Activated CD4-positive, alpha-beta T cell treated with anti-CD3 and anti-CD28 coated beads, Interleukin-2, amount 10 ng/mL, durations not matched to agents 7 days and 5 days (primary cell): ENCODE results near the gene DDX55. TPM values are rescaled to one million over a fixed set of nuclear protein-coding genes. Genes with fewer than 3 reads are reported as not detected.
A peak's percentile ranks its signal among the peaks of the same experiment; 100 is the strongest.
"Not testable (repeated sequence)": the region's sequence is repeated elsewhere in the genome, so short reads cannot be mapped to it uniquely, and the experiment has no call there.

ENCODE experiments used
- CTCF ChIA-PET: fragments of 350-600 bp; sonication (Branson Sonifier 250); formaldehyde crosslinking; loops from one replicate; lab custom pipeline; 2021; ENCODE audit warnings: antibody characterized with exemption; lab: Charles Lee
- POLR2A ChIA-PET: fragments of 350-600 bp; sonication (Branson Sonifier 250); formaldehyde crosslinking; loops from one replicate; lab custom pipeline; 2021; ENCODE audit warnings: antibody characterized with exemption; lab: Charles Lee
- DNase-seq: peaks from one replicate; pipeline ENCODE4 v3.0.0-alpha.2; 2020
- H3K27ac Mint-ChIP-seq: one replicate; pipeline ENCODE4 v1.8.0; 2021; ENCODE audit warnings: mild to moderate bottlenecking, moderate library complexity, mixed read lengths
- H3K27me3 Mint-ChIP-seq: one replicate; pipeline ENCODE4 v1.8.0; 2021; ENCODE audit warnings: mixed read lengths
- H3K36me3 Mint-ChIP-seq: one replicate; pipeline ENCODE4 v1.8.0; 2021; ENCODE audit warnings: low read depth, mixed read lengths
- H3K4me1 Mint-ChIP-seq: one replicate; pipeline ENCODE4 v1.8.0; 2021; ENCODE audit warnings: mixed read lengths
- H3K4me3 Mint-ChIP-seq: one replicate; pipeline ENCODE4 v1.8.0; 2021; ENCODE audit warnings: mild to moderate bottlenecking, moderate library complexity, mixed read lengths
- H3K9me3 Mint-ChIP-seq: one replicate; pipeline ENCODE4 v1.8.0; 2021; ENCODE audit warnings: mixed read lengths
- total RNA-seq, 2 experiments: library from RNA; stranded (reverse); gene quantifications; one replicate each; pipeline ENCODE4 v1.2.3, GENCODE V29; 2021

DDX55 gene
- total RNA-seq, 2 experiments from 2014 or later, result 35.9 to 38.3 TPM

DNA sequence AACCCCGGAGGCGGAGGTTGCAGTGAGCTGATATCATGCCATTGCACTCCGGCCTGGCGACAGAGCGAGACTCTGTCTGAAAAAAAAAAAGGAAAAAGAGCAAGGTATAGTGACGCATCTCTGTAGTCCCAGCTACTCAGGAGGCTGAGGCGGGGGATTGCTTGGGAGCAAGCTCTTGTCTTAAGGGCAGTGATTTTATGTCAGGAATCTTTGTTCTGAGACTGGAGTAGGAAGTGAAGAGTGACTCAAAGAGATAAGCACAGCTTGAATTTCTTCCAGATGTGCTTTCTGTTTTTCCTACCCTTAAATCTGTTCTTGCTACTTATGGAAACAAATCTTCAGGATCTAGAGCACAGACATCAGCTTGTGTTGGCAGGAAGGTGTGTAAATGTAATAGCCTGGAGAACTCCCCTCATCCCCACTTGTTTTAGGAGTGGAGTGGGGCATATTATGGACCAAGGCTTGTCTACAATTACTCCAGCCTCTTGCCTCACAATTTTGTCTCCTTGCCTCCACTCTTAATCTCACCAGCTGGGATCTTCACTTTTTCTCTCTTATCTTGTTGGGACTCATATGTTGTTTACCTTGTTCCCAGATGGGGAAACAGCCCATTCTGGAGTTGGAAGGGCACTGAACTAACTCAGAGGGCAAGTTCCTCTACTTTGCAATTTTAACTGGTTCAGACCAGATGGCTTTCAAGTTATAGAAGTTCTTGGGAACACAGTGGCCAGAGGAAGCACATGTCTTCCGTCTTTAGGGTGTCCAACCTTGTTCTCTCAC, 10.0 kb upstream of the DDX55 start:
- CTCF ChIA-PET, result interaction anchor here (1.0 to 2.6 kb wide), 2 partner anchors 10 kb away, joined by 3 to 13 read pairs; no protein-coding TSS in a partner anchor
- Mint-ChIP-seq H3K27me3 (no peaks in the 10 kb centered on the region), H3K27ac (no peak overlapping the region)

DNA sequence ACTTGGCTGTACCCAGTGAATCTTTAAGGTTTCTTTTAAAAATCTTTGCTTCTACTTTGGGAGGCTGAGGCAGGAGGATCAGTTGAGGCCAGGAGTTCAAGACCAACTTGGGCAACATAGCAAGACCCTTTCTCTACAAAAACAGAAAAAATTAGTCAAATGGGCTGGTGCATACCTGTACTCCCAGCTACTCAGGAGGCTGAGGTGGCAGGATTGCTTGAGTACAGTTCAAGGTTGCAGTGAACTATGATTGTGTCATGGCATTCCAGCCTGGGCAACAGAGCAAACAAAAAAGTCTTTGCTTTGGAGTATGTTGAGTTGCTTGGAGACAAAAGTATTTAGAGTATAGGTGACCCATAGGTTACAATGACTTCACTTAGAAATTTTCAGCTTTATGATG, 6.2 kb upstream of the DDX55 start:
- H3K27me3 Mint-ChIP-seq, result no peaks in the 10 kb centered on the region
- no peak overlapping the region for H3K27ac Mint-ChIP-seq
- ChIA-PET POLR2A (no interaction called here), CTCF (no interaction called here)
- no peak overlapping the region for H3K4me3 Mint-ChIP-seq
- peaks cover 26% of the 10 kb centered on the region for H3K4me1 Mint-ChIP-seq
- H3K9me3 Mint-ChIP-seq, result no peaks in the 10 kb centered on the region
- DNase-seq, result no peak
- H3K36me3 Mint-ChIP-seq, result peaks cover 46% of the 10 kb centered on the region

More for the DNA sequence above, 10.0 kb upstream of the DDX55 start:
- no peaks in the 10 kb centered on the region for H3K9me3 Mint-ChIP-seq
- no peak for DNase-seq
- POLR2A ChIA-PET, result interaction anchor here (0.6 kb wide), 1 partner anchor 661 kb away, joined by 3 read pairs; no protein-coding TSS in a partner anchor
- no peak overlapping the region for H3K4me3 Mint-ChIP-seq
- peaks cover 33% of the 10 kb centered on the region for H3K4me1 Mint-ChIP-seq
- peaks cover 51% of the 10 kb centered on the region for H3K36me3 Mint-ChIP-seq

DNA sequence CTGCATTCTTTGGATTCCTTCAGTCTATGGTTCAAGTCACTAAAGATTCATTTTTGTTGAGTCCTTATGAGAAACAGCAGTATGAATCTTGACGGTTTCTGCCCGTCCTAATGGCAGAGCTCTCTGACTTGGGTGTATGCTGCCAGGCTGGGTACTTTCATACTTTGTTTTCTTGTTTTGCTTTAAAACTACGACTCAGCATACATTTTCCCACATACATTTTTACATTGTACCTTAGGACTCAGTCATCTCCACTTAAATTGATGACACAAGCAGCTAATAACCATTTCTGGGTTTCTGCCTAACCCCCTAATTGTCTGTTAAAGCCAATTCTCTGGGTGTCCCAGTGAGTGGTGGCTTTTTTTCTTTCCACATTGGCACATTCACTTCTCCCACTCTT, 4.8 kb upstream of the DDX55 start:
- H3K4me1 Mint-ChIP-seq, result peaks cover 24% of the 10 kb centered on the region
- DNase-seq, result no peak
- POLR2A ChIA-PET, result no interaction called here
- no peak overlapping the region for H3K27ac Mint-ChIP-seq
- H3K27me3 Mint-ChIP-seq, result no peaks in the 10 kb centered on the region
- no peak overlapping the region for H3K4me3 Mint-ChIP-seq
- no peaks in the 10 kb centered on the region for H3K9me3 Mint-ChIP-seq
- H3K36me3 Mint-ChIP-seq, result peaks cover 41% of the 10 kb centered on the region
- CTCF ChIA-PET, result no interaction called here

- CTCF ChIA-PET, result interaction anchor here (1.1 kb wide), 1 partner anchor 366 kb away, joined by 3 read pairs; the partner anchor contains the start of genes MPHOSPH9 and MTRFR
Observed at GRCh38 chr12:123598522-123598921, 3.4 kb upstream of the DDX55 start.

DNA sequence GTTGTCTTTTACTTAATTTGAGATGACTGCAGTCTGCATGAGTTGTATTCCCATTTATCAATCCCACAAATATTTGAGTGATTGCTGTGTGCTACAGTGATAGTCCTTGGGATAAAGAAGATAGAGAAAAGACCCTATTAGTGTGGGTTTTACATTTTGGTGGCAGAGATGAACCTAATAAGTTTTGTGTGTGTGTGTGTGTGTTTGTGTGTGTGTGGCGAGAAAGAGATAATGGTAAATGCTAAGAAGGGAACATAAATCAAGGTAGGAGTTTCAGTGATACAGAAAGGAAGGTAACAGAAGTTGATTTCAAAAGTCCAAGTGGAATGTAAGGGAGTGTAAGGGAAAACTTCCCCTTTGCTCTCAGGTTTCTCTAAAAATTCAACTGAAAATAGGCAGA, 2.6 kb upstream of the DDX55 start:
- Mint-ChIP-seq H3K27me3 (no peaks in the 10 kb centered on the region), H3K9me3 (no peaks in the 10 kb centered on the region), H3K4me1 (peaks cover 33% of the 10 kb centered on the region), H3K4me3 (peak overlapping the region; percentile 52), H3K27ac (no peak overlapping the region), H3K36me3 (peaks cover 45% of the 10 kb centered on the region)
- no peak for DNase-seq
- POLR2A ChIA-PET, result no interaction called here
- CTCF ChIA-PET, result no interaction called here

More at GRCh38 chr12:123598522-123598921, 3.4 kb upstream of the DDX55 start:
- H3K36me3 Mint-ChIP-seq, result peaks cover 44% of the 10 kb centered on the region
- peaks cover 27% of the 10 kb centered on the region for H3K4me1 Mint-ChIP-seq
- no peaks in the 10 kb centered on the region for H3K27me3 Mint-ChIP-seq
- no peak overlapping the region for H3K27ac Mint-ChIP-seq
- no peak for DNase-seq
- no peak overlapping the region for H3K4me3 Mint-ChIP-seq
- no peaks in the 10 kb centered on the region for H3K9me3 Mint-ChIP-seq
- POLR2A ChIA-PET, result no interaction called here

- Mint-ChIP-seq H3K4me1 (peaks cover 35% of the 10 kb centered on the region), H3K4me3 (peak overlapping the region; percentile 52), H3K36me3 (peaks cover 47% of the 10 kb centered on the region), H3K27ac (no peak overlapping the region), H3K9me3 (no peaks in the 10 kb centered on the region), H3K27me3 (no peaks in the 10 kb centered on the region)
- ChIA-PET CTCF (interaction anchor here (0.6 kb wide), 1 partner anchor 112 kb away, joined by 4 read pairs; the partner anchor contains the start of gene ATP6V0A2), POLR2A (no interaction called here)
- DNase-seq, result no peak
Observed at GRCh38 chr12:123599721-123600120, 2.2 kb upstream of the DDX55 start.

DNA sequence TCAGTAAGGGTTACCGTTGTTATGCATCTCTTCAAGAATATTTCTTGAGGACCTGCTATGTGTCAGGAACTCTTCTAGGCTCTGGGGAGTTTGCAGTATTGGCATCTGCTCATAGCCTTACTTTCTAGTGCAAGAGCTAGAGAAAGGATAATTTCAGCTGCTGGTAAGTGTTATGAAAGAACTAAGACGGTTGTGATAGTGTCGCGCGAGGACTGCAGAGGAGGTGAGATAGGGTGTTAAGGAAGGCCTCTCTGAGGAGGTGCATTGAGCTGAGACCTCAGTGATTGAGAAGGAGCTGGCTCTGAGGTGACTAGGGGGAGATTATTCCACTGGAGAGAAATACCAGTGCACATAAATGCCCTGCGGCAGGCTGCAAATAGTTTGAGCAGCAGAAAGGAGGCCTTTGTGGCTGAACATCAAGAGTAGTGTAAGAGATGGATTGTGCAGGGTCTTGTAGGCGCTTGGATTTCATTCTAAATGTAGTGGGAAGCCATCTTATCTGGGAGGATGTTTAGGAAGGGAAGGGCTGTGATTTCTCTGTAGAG, 824 bp downstream of the DDX55 start:
- Mint-ChIP-seq H3K27ac (peak overlapping the region; percentile 86), H3K9me3 (no peaks in the 10 kb centered on the region), H3K27me3 (no peaks in the 10 kb centered on the region), H3K4me3 (peak overlapping the region; percentile 80), H3K36me3 (peaks cover 40% of the 10 kb centered on the region), H3K4me1 (peaks cover 45% of the 10 kb centered on the region)
- peak; percentile 25 for DNase-seq
- CTCF ChIA-PET, result interaction anchor here (0.5 to 2.5 kb wide), 11 partner anchors 9 to 1022 kb away, joined by 3 to 10 read pairs (median 4); no protein-coding TSS in a partner anchor
- POLR2A ChIA-PET, result interaction anchor here (0.6 kb wide), 1 partner anchor 258 kb away, joined by 3 read pairs; no protein-coding TSS in a partner anchor

DNA sequence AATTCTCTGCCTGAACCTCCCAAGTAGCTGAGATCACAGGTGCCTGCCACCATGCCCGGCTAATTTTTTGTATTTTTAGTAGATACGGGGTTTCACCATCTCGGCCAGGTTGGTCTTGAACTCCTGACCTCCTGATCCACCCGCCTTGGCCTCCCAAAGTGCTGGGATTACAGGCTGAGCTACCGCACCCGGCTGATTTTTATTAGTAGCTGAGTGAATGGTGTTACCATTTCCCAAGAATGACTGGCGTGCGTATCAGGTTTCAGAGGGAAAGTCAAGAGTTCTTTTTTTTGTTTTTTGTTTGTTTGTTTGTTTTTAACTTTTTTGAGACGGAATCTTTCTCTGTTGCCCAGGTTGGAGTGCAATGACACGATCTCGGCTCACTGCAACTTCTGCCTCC, 1.6 kb downstream of the DDX55 start:
- POLR2A ChIA-PET, H3K27me3 Mint-ChIP-seq, H3K9me3 Mint-ChIP-seq, DNase-seq: not testable (repeated sequence)
- peak overlapping the region; percentile 86 for H3K27ac Mint-ChIP-seq
- H3K36me3 Mint-ChIP-seq, result peaks cover 47% of the 10 kb centered on the region
- peaks cover 45% of the 10 kb centered on the region for H3K4me1 Mint-ChIP-seq
- CTCF ChIA-PET, result interaction anchor here (0.6 to 1.8 kb wide), 5 partner anchors 9 to 1788 kb away, joined by 3 to 8 read pairs (median 4); no protein-coding TSS in a partner anchor
- peak overlapping the region; percentile 80 for H3K4me3 Mint-ChIP-seq

GRCh38 chr12:123607756-123608155, 5.9 kb downstream of the DDX55 start:
- Mint-ChIP-seq H3K27me3 (no peaks in the 10 kb centered on the region), H3K27ac (no peak overlapping the region), H3K9me3 (no peaks in the 10 kb centered on the region), H3K36me3 (peaks cover 64% of the 10 kb centered on the region), H3K4me1 (peaks cover 25% of the 10 kb centered on the region), H3K4me3 (no peak overlapping the region)
- DNase-seq, result no peak
- CTCF ChIA-PET, result interaction anchor here (1.6 kb wide), 1 partner anchor 10 kb away, joined by 3 read pairs; no protein-coding TSS in a partner anchor
- POLR2A ChIA-PET, result no interaction called here

DNA sequence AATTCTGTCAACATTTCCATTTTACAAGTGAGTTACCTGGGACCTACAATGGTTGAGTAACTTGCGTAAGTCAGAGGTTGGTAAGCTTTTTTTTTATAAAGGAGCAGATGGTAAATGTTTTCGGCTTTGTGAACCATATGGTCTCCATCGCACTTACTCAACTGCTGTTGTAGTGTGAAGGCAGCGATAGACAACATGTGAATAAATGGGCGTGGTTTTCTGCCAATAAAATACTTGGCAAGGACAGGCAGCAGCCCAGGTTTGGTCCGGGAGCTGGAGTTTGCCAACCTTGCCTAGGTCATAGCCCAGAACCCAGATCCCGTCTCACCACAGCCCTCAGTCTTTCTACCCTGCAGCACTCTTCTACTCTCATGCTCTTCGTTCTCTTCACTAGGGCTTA, 6.3 kb downstream of the DDX55 start:
- Mint-ChIP-seq H3K9me3 (no peaks in the 10 kb centered on the region), H3K27ac (no peak overlapping the region), H3K4me1 (peaks cover 21% of the 10 kb centered on the region), H3K27me3 (no peaks in the 10 kb centered on the region), H3K36me3 (peaks cover 63% of the 10 kb centered on the region), H3K4me3 (no peak overlapping the region)
- DNase-seq, result no peak
- POLR2A ChIA-PET, result interaction anchor here (1.0 kb wide), 1 partner anchor 13 kb away, joined by 3 read pairs; no protein-coding TSS in a partner anchor
- CTCF ChIA-PET, result interaction anchor here (1.6 kb wide), 1 partner anchor 10 kb away, joined by 3 read pairs; no protein-coding TSS in a partner anchor

- peaks cover 4% of the 10 kb centered on the region for H3K4me1 Mint-ChIP-seq
- H3K27ac Mint-ChIP-seq, result no peak overlapping the region
- H3K36me3 Mint-ChIP-seq, result peaks cover 70% of the 10 kb centered on the region
- ChIA-PET CTCF (no interaction called here), POLR2A (interaction anchor here (0.6 kb wide), 1 partner anchor 285 kb away, joined by 4 read pairs; no protein-coding TSS in a partner anchor)
- H3K4me3 Mint-ChIP-seq, result no peak overlapping the region
- no peaks in the 10 kb centered on the region for H3K27me3 Mint-ChIP-seq
- no peak for DNase-seq
- H3K9me3 Mint-ChIP-seq, result no peaks in the 10 kb centered on the region
Observed at GRCh38 chr12:123614110-123614509, 12.2 kb downstream of the DDX55 start.

GRCh38 chr12:123614531-123614930, 12.6 kb downstream of the DDX55 start:
- Mint-ChIP-seq H3K27ac (no peak overlapping the region), H3K4me3 (no peak overlapping the region), H3K4me1 (peaks cover 4% of the 10 kb centered on the region), H3K9me3 (no peaks in the 10 kb centered on the region), H3K27me3 (no peaks in the 10 kb centered on the region), H3K36me3 (peaks cover 69% of the 10 kb centered on the region)
- CTCF ChIA-PET, result no interaction called here
- no peak for DNase-seq
- POLR2A ChIA-PET, result interaction anchor here (0.6 kb wide), 1 partner anchor 285 kb away, joined by 4 read pairs; no protein-coding TSS in a partner anchor
